LNCAP (cell line): ENCODE results near the gene CLTC.

Source experiments
- CTCF ChIP-seq: fragments of 450-650 bp; IDR thresholded peaks from 2 replicates; pipeline ENCODE4 v1.5.1; 2017; ENCODE audit warnings: mild to moderate bottlenecking

Gene CLTC

GRCh38 chr17:59649886-59650285, 30.2 kb downstream of the CLTC start:
- TF ChIP-seq CTCF = no peak

GRCh38 chr17:59650642-59651041, 30.9 kb downstream of the CLTC start:
- TF ChIP-seq CTCF = no peak

GRCh38 chr17:59651346-59651745, 31.7 kb downstream of the CLTC start:
- no peak for TF ChIP-seq CTCF

GRCh38 chr17:59652119-59652518, 32.4 kb downstream of the CLTC start:
- no peak for TF ChIP-seq CTCF

- TF ChIP-seq CTCF = no peak
Observed at GRCh38 chr17:59666235-59666634, 46.5 kb downstream of the CLTC start.

- TF ChIP-seq CTCF = no peak
Observed at GRCh38 chr17:59668816-59669215, 49.1 kb downstream of the CLTC start.

GRCh38 chr17:59669411-59669810, 49.7 kb downstream of the CLTC start:
- TF ChIP-seq CTCF = no peak

- TF ChIP-seq CTCF = no peak
Observed at GRCh38 chr17:59669944-59670343, 50.2 kb downstream of the CLTC start.
